ENCODE results near the gene PRXL2B.

PRXL2B gene

DNA sequence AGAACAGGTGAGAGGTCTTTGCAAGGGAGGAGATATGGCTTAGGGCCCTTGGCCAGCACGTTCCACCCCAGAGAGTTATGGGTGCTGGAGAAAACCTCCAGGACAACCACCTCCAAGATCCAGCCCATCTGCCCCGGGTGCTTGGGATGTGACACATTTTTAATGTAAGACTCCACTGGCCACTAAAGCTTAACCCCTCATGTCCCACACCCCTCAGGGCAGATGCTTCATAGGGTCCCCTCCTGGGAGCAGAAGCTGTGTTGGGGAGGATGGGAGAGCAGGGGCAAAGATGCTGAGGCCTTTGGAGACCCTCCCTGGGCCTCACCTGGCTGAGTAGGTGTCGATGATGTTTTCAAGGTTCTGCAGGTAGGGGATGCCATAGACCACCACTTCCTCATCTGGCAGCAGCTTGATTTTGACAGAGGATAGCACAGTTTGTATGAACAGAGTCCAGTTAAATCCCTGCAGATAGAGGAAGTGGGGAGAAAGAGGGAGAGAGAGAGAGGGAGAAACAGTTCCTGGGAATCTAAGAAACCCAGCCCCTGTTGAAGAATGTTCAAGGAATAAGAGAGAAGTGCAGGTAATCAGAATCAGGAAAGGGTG lies 11.9 kb downstream of the PRXL2B start:
- DNase-seq (ENCODE audit: low read depth): no peak

DNA sequence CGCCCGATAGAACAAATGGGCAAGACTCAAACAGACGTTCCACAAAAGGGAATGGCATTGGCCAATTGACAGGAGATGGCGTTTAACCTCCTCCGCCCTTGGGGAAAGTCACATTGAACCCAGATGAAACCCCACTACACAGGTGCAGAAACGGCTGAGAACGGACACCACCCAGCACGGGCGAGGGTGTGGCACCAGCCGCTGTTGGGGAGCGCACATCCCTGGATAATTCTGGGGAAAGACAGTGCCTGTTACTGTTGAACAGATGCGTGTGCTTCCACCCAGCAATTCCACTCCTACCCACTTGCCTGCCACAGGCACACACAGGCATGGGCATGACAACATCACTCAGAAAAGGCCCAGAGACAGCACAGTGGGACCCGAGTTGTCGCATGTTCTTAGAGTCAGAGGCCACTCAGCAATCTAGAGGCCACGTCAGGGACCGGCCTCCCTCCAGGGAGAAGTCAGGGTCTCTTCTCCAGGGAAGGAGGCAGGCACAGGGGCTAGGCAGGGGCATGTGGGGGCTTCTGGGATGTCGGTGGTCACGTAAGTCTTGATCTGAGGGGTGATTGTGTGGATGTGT lies 15.2 kb downstream of the PRXL2B start:
- no peak for DNase-seq (ENCODE audit: low read depth)

DNA sequence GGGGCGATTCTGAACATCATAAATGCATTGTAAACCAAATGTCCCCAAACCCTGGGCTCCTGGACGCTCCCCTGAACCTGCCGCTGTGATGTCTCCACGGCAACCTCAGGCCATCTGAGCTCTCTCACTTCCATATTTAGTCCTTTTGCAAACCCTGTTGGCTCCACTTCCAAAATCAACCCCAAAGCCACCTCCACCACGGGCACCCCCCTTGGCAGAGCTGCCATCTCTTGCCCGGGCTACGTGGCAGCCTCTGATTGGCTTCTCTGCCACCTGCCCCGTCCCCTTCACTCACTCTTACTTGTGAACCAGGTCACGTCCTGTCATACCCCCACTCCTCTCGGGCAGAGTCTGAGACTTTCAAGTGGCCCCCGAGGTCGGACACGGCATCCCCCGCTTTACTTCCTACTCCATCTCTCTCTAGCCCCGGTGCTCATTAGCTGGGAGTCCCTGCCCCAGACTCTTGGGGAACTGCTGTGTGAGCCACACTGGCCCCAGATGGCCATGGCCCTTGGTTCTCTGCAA lies 15.8 kb downstream of the PRXL2B start:
- DNase-seq (ENCODE audit: low read depth): no peak

DNA sequence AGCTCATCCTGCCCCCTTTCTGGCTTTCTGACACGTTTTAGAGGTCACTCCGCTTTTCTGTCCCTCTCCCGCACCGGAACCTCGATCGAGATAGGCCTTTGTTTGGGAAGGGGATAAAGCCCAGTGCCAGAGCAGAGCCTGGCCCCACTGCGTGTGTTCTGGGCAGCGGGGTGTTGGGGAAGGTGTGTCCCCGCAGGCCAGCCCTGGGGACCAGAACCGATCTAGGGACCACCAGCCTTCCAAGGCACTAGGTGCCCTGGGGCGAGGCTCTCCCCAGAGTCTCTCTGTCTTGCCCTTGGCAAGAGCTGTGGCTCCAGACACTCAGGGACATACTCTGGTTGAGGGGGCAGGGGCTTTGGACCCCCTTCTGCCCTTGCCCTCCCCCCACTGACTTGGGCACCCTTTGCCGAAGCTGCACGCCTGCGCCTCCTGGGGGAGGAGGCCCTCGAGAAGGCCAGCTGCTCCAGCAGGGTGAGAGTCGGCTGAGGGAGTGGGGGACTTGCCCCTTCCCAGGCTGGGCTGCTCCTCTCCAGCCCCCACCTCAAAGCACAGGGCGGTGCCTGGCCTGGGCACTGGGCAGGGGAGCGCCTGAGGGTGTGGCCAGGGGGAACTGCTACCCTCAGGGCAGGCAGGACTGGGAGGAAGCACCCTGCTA lies 16.4 kb downstream of the PRXL2B start:
- DNase-seq (ENCODE audit: low read depth): no peak

DNA sequence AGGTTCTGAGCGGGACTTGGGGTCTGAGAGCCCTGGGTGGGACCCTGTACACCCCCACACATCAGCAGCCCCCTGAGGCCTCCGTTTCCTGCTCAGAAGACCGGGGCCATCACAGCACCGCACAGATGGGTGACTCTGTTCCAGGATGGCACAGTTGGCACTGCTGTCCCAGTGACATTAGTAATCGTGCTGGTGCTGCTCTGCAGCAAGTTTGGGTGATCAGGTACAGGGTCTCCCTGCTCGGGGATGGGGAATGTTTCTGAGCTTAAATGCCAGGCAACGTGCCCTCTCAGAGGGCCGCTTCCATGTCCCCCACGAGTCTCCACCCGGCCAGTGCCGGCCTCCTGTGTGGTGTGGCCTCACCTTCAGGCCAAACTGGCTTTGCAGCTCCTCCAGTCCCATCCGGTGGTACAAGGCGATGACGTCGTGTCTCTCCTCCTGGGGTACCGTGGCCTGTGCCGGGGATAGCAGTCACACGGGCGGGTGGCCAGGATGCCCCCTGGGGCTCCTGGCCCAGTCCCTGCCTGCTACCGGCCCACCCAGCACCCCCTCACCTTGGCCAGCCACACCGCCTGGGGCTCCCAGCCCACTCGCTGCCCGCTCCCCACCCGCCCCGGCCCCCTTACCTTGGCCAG lies 17.1 kb downstream of the PRXL2B start:
- DNase-seq (ENCODE audit: low read depth): no peak

DNA sequence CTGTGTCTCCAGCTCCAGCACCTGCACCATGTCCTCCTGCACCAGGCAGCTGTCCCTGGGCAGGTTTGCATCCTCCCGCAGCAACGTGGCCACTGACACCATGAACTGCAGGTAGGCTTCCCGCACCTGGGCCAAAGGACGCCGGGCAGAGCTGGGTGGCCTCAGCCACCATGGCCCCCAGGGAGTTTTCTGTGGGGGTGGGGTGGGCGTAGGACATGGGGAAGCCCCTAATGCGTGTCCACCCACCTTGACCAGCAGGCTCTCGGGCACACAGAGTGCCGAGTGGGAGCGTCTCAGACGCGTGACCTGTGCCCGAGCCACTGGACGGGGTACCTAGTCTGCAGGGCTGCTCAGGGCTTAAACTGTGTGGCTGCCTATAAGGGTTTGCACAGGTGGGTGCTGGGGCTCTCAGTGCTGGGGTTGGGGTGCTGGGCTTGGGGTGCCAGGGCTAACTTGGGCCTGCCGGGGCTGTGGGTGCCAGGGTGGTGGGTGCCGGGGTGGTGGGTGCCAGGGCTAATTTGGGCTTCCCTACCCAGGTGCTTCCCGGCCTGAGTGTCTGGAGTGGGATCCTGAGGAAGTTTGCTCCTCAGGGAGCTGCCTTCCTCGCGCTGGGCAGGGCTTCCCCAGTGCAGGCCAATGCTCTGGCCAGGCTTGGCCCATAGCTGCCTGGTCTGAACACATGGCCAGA lies 17.7 kb downstream of the PRXL2B start:
- no peak for DNase-seq (ENCODE audit: low read depth)

DNA sequence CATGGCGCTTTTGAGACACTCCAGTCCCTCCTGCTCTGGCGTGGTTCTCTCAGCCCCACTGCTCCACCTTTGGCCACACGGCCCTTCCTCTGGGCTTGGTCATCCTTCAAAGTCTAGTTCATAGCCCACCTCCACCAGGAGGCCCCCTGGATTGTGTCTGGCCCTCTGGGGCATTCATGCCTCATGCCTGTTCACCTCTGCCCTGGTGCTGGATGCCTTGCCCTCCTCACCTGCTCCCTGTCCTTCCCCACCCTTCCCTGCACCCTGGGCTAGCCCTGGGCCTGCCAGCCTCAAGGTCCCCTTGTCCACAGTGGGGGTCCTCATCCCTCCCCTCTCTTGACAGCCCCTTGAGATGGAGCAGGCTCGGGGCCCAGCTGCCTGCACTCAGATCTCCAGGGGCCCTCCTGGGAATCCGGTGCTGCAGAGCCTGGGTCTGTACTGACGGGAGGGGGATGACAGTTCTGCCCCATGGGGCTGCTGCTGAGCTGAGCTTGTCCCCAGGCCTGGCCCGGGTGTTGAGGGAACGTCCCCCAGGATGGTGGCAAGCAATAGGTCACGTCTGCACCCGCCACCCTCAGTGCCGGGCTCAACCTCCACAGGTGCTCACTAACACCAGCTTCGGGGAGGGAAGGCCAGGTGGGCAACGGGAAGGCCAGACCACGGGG lies 18.4 kb downstream of the PRXL2B start:
- no peak for DNase-seq (ENCODE audit: low read depth)

DNA sequence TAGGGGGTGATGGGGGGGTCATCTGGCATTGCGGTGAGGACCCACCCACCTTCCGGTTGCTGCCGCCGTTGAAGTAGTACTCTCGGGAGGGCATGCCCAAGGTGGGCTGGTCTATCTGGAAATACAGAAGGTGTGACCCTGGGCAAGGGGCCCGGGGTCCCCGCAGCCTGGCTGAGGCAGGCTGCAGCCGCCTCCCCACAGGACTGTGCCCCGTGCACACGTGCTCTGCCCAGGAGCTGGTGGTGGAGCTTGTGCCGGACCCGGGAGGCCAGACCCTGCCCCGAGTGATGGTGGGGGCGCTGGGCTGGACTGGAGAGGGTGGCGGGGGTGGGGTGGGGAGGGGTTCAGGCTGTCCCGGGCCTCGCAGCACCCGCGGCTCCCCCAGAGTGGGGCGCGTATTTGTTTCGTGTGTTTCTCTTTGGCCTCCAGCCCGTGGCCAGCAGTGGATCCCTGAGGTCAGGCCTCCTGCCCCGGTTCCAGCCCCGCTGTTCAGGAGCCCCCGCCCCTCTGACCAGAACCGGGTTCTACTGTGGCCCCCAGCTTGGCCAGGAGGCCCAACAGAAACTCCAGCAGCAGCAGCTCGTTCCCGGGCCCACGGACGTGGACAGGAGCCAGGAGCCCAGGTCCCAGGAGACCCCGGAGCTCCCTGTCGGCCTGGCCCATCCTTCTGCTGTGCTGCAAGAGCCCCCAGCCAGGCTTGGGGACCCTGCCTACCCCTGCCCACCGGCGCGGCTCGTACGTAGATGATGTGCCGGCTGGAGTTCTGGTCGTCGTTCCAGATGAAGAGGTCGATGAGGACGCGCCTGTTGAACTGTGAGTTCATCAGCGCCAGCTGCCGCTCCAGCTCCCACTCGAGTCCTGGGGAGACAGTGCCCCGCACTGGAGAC lies 19.2 kb downstream of the PRXL2B start:
- no peak for DNase-seq (ENCODE audit: low read depth)

DNA sequence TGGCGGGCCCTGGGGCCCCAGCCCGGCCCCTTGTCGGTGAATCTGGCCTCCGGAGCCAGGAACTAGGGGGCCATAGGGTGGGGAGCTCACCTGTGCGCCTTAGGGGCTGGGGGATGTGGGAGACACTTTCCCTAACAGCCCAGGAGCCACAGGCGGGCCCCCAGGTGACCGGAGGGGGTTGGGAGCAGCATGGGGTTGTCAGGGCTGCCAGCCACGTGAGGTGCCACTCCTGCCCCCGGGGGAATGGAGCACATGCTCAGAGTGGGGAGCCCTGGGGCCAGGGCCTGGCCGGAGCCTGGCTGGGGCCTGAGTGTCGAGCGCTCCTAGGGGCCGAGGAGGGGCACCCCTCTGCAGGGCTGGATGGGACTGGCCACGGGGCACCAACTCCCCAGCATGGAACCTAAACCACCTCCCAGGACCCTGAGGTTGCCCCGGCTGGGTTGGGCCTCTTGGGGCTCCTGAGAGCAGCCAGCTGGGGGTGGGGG lies 19.9 kb downstream of the PRXL2B start:
- DNase-seq (ENCODE audit: low read depth): no peak

DNA sequence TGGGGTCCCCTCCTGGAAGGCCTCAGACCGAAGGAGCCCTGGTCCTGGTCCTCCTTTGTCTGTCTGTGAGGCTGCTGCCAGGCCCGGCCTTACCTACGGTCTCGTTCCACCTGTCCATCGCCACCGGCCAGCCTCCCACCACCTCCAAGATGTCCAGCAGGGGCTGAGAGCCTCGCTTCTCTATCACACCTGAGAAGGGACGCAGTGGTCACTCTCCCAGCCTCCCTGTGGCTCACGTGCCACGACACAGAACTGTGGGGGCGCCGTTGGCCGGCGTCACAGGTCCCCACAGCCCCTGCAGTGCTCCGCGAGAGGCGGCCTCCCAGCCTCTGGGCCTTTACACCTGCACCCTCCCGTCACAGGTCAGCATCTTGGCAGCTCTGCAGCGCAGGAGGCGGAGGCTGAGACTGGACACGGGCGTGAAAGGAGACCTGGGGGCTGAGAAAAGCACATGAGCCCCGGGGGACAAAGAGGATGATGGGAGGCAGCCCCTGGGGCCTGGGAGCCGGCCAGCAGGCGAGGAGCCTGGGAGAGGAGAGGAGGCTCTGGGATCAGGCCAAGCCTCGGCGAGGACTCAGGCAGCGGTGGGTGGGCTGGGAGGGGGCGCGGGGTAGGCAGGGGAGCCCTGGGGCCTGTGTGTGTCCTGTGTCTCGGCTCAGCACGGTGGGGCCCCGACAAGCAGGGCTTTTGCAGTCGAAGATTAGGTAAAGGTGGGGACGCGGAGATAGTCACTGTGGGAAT lies 20.5 kb downstream of the PRXL2B start:
- DNase-seq (ENCODE audit: low read depth): no peak

DNA sequence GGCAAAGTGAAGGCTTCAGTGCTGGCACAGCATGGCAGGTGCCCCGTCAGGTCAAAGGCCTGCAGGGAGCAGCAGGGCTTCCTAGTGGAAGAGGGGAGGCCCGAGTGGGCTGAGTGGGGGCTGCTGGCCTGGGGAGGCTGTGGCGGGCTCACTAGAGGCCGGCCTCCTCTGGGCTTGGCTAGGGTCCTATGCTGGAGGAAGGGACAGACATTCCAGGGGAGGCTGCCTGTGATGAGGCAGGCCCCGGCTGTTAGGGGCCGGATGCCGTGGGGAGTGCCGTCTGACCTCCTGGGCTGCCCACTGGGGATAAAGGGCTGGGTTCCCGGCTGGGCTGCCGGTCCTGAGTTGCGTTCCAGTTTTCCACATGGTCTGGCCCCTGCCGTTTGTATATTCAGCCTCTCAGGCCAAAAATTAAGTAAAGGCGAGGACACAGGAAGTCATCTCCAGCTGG lies 21.1 kb downstream of the PRXL2B start:
- no peak for DNase-seq (ENCODE audit: low read depth)

DNA sequence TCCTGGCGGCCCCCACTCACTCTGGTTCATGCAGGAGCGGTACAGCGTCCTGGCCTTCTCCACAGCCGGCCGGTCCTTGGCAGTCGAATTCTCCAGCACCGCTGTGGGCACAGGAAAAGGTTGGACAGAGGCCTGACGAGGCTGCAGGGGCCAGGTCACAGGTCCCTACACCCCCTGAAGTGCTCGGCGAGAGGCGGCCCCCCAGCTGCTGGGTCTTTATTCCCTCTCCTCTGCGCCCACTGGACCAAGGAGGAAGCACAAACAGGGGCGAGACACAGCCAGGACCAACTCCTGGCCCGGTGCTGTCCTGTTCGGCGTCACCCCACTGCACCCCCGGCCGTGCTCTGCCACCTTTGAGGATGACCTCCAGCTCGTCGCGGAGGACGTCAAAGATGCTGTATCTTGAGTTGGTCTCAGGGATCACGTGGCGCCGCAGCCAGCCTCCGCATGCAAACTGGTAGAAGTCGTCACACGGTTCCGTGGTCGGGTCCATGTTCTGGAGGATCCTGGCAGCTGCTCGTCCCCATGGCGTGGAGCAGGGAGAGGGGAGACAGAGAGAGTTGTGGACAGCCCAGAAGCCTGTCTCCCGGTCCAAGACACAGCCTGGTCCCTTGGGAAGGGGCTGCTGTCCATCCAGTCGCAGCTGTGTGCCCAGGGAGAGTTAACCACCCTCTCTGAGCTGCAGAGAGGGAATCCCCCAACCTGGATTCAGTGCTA lies 22.9 kb downstream of the PRXL2B start:
- no peak for DNase-seq (ENCODE audit: low read depth)

DNA sequence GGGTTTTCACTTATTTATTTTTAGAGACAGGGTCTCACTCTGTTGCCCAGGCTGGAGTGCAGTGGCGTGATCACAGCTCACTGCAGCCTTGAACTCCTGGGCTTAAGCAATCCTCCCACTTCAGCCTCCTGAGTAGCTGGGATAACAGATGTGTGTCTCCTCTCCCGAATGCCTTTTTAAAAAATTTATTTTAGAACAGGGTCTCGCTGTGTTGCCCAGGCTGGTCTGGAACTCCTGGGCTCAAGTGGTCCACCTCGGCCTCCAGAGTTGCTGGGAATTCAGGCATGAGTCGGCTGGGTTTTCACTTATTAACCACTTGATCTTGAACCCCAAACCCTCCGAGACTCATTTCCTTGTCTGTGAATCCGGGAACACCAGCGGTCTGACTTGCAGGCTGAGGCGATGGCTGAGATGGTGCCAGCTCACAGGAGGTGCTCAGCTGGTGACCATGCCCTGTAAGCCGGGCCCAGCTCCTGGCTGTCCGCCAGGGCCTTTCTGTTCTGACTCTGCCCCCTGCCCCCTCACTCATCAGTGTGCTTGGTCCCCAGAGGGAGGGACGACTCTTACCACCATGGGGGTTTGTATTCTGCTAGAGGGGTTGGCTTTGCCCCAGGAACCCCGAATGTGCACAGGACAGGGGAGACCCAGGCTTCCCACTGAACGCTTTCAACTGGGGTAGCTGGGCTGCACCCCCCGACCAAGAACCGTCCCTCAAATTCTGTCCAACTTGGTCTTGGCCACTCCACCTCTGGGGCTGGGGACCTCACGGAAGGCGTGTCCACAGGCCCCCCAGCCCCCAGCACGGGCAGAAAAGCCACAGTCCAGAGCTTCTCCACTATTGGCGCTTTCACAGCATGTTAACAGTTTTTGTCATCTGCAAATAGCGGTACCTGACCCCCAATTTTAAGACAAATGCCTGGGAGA lies 23.7 kb downstream of the PRXL2B start:
- DNase-seq (ENCODE audit: low read depth): no peak

DNA sequence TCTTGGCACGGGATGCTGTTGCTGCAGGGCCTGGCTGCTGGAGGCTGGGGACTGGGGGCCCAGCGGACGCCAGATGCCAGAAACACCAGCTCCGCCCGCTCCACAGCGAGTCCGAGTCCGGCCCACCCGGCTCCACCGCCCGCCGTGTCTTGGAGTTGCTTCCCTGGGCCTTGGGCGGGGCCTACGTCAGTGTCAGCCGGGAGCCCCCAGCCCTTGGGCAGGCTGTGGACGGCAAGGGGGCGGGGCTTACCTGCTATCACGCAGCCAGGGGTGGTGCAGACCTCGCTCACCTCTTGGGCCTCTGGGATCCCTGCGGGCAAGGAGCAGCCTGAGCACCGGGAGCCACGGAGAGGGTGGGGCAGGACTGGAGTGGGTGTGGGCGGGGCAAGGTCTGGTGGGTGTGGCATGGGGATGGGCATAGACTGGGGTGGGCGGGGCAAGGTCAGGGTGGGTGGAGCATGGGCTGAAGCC lies 24.5 kb downstream of the PRXL2B start:
- DNase-seq (ENCODE audit: low read depth): peak; percentile 21

DNA sequence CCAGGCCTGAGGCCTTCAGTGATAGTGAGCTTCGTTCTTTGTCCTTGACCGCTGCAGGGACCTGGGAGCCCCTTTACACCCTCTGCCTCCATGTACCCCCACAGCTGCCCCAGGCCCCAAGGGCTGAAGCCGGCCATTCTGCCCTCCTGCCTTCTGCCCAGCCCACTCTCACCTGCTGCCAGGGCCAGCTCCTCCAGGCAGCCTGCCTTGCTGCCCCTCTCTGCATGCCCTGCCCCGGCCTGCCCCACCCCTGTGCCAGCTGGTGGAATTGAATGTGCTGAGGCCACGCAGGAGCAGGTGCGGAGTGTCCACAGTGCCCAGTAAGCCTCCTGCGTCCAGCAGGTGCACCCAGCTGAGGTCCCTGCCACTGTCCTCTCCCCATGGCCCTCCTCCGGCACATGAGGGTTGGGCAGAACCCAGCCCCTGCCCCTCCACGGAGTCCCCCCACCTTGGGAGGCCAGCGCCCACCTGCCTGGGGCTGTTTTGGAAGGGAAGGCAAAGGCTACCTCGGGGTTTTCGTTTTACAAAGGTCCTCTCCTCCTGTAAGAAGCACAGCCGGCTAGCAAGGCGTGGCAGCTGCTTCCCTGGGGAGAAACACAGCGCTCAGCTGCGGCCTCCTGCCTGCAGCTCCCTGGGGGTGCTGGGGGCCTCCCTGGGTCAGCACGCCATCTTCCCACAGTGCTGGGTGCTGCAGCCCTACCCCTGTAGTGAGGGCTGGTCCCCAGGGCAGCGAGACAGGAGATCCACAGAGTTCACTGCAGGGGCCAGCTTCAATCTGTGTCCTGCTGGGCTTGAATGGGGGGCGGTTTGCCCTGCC lies 25.3 kb downstream of the PRXL2B start:
- no peak for DNase-seq (ENCODE audit: low read depth)

DNA sequence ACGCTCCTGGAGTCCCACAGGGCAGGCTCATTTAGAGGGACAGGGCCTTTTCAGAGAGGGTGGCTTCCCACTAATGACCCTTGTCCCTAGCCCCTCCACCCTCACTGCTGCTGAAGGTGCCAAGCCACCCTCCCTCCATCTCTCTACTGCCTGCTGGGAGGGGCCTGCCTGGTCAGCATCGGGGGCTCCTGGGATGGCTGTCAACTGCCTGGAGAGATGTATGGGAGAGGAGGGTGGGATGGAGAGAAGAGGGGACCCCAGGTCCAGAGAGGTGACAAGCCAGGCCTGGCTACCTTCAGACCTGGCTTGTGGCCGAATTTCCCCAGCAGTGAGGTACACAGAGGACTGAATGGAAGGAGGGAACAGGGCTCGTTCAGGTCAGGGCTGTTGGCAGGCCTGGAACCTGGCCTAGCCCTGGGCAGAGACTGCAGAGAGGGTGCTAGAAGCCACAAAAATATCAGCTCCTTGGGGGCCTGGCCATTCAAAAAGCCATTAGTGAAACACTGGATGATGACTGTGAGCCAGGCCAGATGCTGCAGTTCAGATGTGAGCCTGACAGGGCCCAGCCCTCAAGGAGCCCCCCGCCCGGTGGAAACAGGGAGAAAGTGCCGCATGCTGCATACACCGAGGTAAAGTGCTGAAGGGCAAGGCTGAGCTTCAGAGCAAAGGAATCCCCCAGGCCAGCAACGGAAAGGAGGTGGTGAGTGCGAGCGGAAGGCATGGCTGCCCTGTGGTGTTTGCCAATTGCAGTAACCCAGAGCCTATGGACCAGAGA lies 26.2 kb downstream of the PRXL2B start:
- no peak for DNase-seq (ENCODE audit: low read depth)

All from ELR (cell line).